Cardiac ventricle fibroblast (primary cell): ENCODE data around the gene YWHAH. TPM values are rescaled to one million over a fixed set of nuclear protein-coding genes. Genes with fewer than 3 reads are reported as not detected.

ENCODE experiments used
- total RNA-seq: library from RNA; depleted of rRNA; stranded (reverse); fragments of >200 nt; gene quantifications from 2 replicates; pipeline ENCODE4 v1.2.3, GENCODE V29; 2015

Gene YWHAH
- 41.7 and 44.3 TPM in 2 replicates for total RNA-seq

GRCh38 chr22:31943978-31944699 lies at the start of gene YWHAH:
TSS of gene YWHAH (plus strand) at chr22:31944535. CDS start at chr22:31944734, 199 bp downstream.

Other genes starting within 250 kb of the YWHAH start
- 17.1 and 17.5 TPM in 2 replicates for gene PRR14L, start 194.4 kb upstream of the YWHAH start, total RNA-seq
- 4.2 and 15.2 TPM in 2 replicates for gene DEPDC5, start 190.5 kb upstream of the YWHAH start, total RNA-seq
- gene SLC5A1, start 98.7 kb downstream of the YWHAH start, total RNA-seq = not detected in 2 replicates
- not detected in 2 replicates for gene C22orf42, start 214.8 kb downstream of the YWHAH start, total RNA-seq